Activated CD8-positive, alpha-beta T cell treated with anti-CD3 and anti-CD28 coated beads for 36 hours (primary cell): ENCODE data around the gene VSIR. TPM values are rescaled to one million over a fixed set of nuclear protein-coding genes. Genes with fewer than 3 reads are reported as not detected.

Experiments
- ATAC-seq: fragments of 200-7000 bp; cut with Tn5 transposase; one replicate; pipeline ENCODE4 v1.10.0; 2021; ENCODE audit warnings: mild to moderate bottlenecking, moderate library complexity
- CTCF ChIA-PET: fragments of 350-600 bp; sonication (Branson Sonifier 250); formaldehyde crosslinking; loops from one replicate; lab custom pipeline; 2021; ENCODE audit warnings: antibody characterized with exemption; lab: Charles Lee
- POLR2A ChIA-PET: fragments of 350-600 bp; sonication (Branson Sonifier 250); formaldehyde crosslinking; loops from one replicate; lab custom pipeline; 2021; ENCODE audit warnings: antibody characterized with exemption; lab: Charles Lee
- DNase-seq: peaks from one replicate; pipeline ENCODE4 v3.0.0-alpha.2; 2020
- H3K27ac Mint-ChIP-seq: one replicate; pipeline ENCODE4 v1.8.0; 2021; ENCODE audit warnings: mild to moderate bottlenecking, mixed read lengths
- H3K27me3 Mint-ChIP-seq: one replicate; pipeline ENCODE4 v1.8.0; 2021; ENCODE audit warnings: mixed read lengths
- H3K36me3 Mint-ChIP-seq: one replicate; pipeline ENCODE4 v1.8.0; 2021; ENCODE audit warnings: low read depth, mixed read lengths
- H3K4me1 Mint-ChIP-seq: one replicate; pipeline ENCODE4 v1.8.0; 2021; ENCODE audit warnings: low read depth, mixed read lengths
- H3K4me3 Mint-ChIP-seq: one replicate; pipeline ENCODE4 v1.8.0; 2021; ENCODE audit warnings: mild to moderate bottlenecking, moderate library complexity, mixed read lengths
- H3K9me3 Mint-ChIP-seq: one replicate; pipeline ENCODE4 v1.8.0; 2021; ENCODE audit warnings: mixed read lengths
- CTCF ChIP-seq: fragments of 200-600 bp; IDR thresholded peaks from one replicate; pipeline ENCODE4 v1.8.0; 2022; ENCODE audit warnings: antibody characterized with exemption, mild to moderate bottlenecking
- intact Hi-C: fragments of 100-400 bp; cut with micrococcal nuclease; formaldehyde crosslinking; loops from one replicate; pipeline ENCODE4 v1.10.0; 2022
- total RNA-seq, 2 experiments: library from RNA; stranded (reverse); gene quantifications; one replicate each; pipeline ENCODE4 v1.2.3, GENCODE V29; 2021

Gene VSIR
- total RNA-seq, 2 experiments from 2014 or later = 59.6 to 61.0 TPM

- intact Hi-C loops = no loop called here
- ATAC-seq (no peak), DNase-seq (no peak)
- Mint-ChIP-seq H3K27ac (no peak overlapping the region), H3K36me3 (no peaks in the 10 kb centered on the region), H3K9me3 (no peaks in the 10 kb centered on the region), H3K4me3 (no peak overlapping the region), H3K4me1 (peaks cover 3% of the 10 kb centered on the region), H3K27me3 (no peaks in the 10 kb centered on the region)
- ChIA-PET POLR2A (no interaction called here), CTCF (no interaction called here)
- no peak for TF ChIP-seq CTCF
These were observed 34.5 kb upstream of the VSIR start for GRCh38 chr10:71807557-71808510.

DNA sequence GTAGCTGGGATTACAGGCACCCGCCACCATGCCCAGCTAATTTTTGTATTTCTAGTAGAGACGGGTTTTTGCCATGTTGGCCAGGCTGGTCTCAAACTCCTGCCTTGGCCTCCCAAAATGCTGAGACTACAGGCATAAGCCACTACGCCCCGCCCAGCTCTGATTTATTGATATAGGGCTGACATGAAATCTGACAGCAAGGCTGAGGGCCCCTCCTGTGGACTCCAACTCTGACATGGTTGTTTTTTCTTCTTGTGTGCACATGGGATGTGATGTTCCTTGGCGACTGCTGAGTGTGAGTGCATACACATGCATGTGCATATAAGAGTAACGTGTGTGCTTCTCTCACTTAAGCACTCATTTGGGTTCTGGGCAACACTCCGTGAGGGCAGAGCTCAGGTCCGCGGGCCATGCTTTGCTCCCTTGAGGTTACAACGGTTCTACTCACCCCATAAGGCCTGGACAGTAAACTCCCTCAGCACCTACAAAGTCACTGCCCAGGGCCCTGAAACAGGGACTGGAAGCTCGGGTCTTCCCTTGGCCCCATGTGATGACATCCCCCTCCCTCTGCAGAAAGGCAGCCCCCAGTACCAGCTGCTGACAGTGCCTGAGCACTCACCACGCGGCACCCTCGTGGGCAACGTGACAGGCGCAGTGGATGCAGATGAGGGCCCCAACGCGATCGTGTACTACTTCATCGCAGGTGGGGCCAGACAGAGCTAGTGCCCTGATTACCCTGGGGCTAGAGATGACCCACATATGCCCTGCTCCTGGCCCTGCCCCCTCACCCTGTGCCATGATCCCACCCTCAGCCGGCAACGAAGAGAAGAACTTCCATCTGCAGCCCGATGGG is 33.6 kb upstream of the VSIR start:
- Mint-ChIP-seq H3K27ac (no peak overlapping the region), H3K4me3 (no peak overlapping the region), H3K36me3 (no peaks in the 10 kb centered on the region), H3K4me1 (no peaks in the 10 kb centered on the region), H3K9me3 (no peaks in the 10 kb centered on the region), H3K27me3 (no peaks in the 10 kb centered on the region)
- no peak for TF ChIP-seq CTCF
- intact Hi-C loops = no loop called here
- CTCF ChIA-PET = no interaction called here
- POLR2A ChIA-PET = no interaction called here
- DNase-seq (no peak), ATAC-seq (no peak)

GRCh38 chr10:71805776-71806703 is 32.7 kb upstream of the VSIR start:
- ATAC-seq (peak; percentile 53), DNase-seq (no peak)
- ChIA-PET POLR2A (interaction anchor here (1.0 kb wide), 2 partner anchors 9 to 33 kb away, joined by 3 to 5 read pairs; partner anchors contain the start of gene VSIR), CTCF (interaction anchor here (0.8 to 2.1 kb wide), 3 partner anchors 32 to 109 kb away, joined by 3 to 5 read pairs (median 5); partner anchors contain the start of gene VSIR)
- no peak for TF ChIP-seq CTCF
- Mint-ChIP-seq H3K4me3 (no peak overlapping the region), H3K4me1 (no peaks in the 10 kb centered on the region), H3K36me3 (no peaks in the 10 kb centered on the region), H3K9me3 (no peaks in the 10 kb centered on the region), H3K27me3 (no peaks in the 10 kb centered on the region), H3K27ac (no peak overlapping the region)
- intact Hi-C loops = no loop called here

DNA sequence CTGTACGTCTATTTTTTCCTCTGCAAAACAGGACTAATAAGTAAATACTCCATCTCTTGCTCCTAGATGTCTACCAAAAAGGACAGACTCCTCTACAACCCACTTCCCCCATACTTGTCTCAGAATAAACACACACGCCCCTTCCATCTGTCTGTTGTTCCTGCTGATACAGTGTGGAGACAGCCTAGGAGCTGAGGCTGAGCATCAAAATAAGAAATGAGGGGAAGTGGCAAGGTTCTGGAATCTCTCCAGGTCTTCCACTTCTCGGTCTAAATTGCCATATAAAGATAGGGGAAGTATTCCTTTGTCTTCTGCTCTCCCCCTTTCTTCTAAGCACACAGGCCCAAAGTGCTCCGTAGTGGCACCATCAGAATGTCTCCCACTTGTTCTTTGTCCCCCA is 30.8 kb upstream of the VSIR start:
- TF ChIP-seq CTCF = no peak
- ATAC-seq = no peak
- Mint-ChIP-seq H3K27me3 (no peaks in the 10 kb centered on the region), H3K4me1 (peaks cover 3% of the 10 kb centered on the region), H3K4me3 (no peak overlapping the region), H3K27ac (no peak overlapping the region), H3K36me3 (no peaks in the 10 kb centered on the region), H3K9me3 (no peaks in the 10 kb centered on the region)
- intact Hi-C loops = no loop called here
- CTCF ChIA-PET = interaction anchor here (1.4 to 2.1 kb wide), 2 partner anchors 31 to 96 kb away, joined by 5 read pairs; partner anchors contain the start of gene VSIR
- POLR2A ChIA-PET = no interaction called here
- DNase-seq = no peak
